Stimulated activated CD4-positive, alpha-beta T cell treated with anti-CD3 and anti-CD28 coated beads, TNF-alpha, amount 100 ng/mL, for 1 hour (primary cell): ENCODE measurements around the gene SOCS1.
"Not testable (repeated sequence)": the region's sequence is repeated elsewhere in the genome, so short reads cannot be mapped to it uniquely, and the experiment has no call there.

ENCODE experiments used
- DNase-seq, 3 donors: peaks; one replicate each; pipeline ENCODE4 v3.0.0-alpha.2; 2020; ENCODE audit warnings: low read depth in 3 of 3, low spot score in 1 of 3

Gene SOCS1

GRCh38 chr16:11229906-11230305 lies 26.1 kb downstream of the SOCS1 start:
- DNase-seq = no peak

DNA sequence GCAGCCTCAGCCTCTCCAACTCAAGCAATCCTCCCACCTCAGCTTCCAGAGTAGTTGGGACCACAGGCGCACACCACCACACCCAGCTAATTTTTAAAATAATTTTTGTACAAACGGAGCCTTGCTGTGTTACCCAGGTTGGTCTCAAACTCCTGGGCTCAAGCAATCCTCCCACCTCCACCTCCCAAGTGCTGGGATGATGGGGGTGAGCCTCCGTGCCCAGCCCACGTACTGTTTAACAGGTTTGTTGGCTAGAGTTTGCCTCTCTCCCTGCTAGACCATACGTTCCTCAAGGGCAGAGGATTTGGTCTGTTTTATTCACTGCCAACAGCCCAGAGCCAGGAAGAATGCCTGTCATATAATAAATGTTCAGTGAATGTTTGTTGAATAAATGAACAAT lies 26.6 kb downstream of the SOCS1 start:
- no peak for DNase-seq

DNA sequence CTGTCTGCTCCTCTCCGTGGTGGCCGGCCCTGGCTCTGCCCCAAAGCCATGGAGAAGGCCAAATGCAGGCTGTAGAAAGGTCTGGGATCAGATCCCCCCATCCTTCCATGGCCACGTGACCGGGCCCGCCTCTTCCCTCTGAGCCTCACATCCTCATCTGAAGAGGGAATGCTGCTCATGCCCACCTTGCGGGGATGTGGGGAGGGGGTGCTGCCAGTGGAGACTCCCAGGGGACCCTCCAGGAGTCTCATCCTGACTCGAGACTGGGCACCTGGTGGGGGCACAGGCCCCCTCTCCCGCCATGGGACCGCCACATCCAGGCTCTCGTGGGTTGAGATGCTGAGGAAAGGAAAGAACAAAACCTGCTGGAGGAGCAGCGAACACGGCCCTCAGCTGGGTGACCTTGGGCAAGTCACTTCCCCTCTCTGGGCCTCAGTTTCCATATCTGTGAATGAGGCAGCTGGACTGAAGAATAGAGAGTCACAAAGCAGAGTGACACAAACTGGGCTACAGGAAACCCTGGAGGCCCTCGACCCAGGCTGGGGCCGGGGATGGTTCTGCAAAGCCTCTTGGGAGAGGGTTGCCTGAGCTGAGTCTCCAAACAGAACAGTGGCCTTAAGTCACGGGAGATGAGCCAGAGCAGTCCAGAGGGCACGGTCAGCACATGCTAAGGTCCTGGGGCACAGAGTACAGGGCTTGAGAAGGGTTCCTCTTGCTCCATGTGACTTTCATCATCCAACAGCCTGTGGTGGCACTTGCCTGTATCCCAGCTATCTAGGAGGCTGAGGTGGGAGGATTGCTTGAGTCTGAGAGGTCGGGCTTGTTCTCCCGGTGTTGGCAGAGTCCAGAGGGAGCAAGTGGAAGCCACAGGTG lies 30.1 kb downstream of the SOCS1 start:
- no peak for DNase-seq

DNA sequence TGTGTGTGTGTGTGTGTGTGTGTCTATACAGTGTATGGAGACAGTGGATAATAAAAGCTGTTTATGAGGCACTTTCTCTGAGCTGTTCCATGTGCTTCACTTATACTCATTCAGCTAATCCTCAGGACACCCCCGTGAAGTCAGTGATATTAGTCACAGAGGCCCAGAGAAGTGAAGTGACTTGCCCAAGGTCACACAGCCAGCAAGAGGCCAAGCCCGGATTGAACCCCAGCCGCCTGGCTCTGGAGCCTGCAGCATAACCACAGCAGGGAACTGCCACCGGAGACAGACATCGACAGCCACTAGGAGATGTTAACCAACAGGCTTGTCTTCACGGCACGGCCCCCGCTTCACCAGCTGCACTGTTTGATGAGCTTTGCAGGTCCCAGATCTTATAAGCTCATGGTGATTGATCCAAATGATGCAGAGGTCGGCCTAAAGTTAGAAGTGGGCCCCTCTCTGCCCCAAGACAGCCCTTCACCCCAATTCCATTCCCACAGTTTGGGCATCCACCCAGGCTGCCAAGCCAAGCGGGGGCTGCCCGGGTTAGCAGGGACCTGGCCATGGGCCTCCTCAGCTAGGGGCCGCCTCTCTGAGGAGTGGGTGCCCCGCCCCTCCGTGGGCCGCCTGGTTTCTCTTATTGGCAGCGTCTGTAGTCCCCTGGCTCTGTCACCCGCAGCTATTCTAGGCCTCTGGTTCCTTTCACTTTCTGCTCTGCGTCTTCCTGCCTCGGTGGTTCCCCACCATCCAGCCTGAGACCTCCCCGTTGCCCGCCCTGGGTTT lies 30.9 kb downstream of the SOCS1 start:
- peak; percentile 29 to 77 (median 46) for DNase-seq

DNA sequence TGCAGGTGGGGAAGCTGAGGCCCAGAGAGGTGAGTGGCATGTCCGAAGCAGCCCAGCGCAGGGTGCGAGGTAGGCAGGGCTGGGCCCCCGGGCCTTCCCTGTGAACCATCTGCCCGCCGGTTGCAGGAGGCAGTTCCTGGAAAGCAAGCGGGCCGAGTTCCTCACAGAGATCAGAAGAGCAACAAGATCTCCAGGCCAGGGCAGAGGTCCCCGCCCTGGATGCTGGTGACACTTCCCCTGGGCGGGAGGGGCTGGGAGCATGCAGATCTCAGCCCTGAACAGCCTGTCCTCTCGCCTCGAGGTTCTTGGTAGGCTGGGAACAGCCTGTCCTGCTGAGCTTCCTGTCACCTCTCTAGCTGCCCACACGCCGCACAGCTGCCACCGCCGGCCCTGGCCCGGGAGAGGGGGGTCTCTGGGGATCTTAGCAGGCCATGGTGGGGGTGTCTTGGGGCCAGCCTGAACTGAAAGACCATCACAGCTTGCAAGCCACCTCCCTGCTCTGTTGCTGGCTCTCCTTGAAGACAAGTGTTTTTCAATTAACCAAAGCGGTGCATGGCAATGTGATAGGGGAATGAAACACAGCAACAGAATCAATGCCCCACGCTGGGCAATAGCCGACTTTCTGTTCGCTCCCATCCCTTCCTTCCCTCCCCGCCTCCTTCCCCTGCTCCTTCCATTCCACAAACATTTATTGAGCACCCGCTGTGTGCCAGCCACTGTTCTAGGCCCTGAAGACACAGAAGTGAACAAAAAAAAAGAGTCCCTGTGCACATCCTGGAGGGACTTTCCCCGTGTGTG lies 31.7 kb downstream of the SOCS1 start:
- peak in 1 of 3 donors; percentile 26 for DNase-seq

- DNase-seq = not testable (repeated sequence)
These were observed 35.5 kb downstream of the SOCS1 start for GRCh38 chr16:11220507-11220906.

DNA sequence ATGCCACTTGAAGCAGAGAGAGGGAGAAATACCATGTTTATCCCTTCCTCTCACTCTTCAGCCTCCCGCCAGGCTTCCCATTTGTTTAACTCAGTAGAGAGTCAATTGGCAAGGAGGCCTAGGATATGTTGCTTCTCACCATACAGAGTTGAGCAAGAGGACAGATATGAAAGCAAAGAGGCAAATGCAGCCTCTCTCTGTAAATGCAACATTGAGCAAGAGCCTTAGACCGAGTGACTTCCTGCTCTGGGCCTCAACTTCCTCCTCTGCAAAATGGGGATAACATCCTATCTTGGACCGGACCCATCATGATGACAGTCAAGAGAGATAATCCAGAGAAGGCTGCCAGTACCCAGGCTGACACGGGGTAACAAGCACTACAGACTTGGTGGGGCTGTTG lies 36.8 kb downstream of the SOCS1 start:
- DNase-seq = no peak

DNA sequence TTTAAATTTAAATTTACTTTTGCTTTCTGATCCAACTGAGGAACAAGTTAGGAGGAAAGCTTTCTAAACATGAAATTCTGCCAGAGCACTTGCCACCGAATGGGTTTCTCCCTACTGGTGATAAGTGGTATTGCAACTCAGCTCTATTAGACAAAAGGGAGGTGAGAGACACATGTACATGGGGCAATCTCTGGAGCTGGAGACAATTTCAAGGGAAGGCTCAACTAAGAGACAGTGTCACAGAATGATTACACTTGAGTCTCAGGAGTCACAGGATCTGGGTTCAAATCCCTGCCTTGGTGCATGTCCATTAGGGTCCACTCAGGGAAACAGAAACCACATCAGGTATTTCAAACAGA lies 37.4 kb downstream of the SOCS1 start:
- DNase-seq = no peak

GRCh38 chr16:11217651-11218603 lies 38.1 kb downstream of the SOCS1 start:
- no peak for DNase-seq

DNA sequence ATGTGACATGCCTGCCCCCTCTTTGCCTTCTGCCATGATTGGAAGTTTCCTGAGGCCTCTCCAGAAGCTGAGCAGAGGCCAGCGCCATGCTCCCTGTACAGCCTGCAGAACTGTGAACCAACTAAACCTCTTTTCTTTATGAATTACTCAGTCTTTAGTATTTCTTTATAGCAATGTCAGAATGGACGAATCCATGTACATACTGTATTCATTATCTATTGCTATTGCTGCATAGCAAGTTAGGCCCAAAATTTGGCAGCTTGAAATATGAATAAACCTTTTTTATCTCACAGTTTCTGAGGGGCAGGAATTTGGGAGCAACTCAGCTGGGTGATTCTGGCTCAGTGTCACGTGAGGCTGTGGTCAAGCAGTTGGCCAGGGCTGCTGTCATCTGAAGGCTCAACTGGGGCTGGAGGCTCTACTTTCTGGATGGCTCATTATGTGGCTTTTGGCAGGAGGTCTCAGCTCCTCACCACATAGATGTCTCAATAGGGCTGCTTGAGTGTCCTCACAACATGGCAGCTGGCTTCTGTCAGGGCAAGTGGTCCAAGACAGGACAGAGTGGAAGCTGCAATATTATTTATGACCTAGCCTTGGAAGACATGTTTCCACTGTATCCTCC lies 40.0 kb downstream of the SOCS1 start:
- DNase-seq = no peak

DNA sequence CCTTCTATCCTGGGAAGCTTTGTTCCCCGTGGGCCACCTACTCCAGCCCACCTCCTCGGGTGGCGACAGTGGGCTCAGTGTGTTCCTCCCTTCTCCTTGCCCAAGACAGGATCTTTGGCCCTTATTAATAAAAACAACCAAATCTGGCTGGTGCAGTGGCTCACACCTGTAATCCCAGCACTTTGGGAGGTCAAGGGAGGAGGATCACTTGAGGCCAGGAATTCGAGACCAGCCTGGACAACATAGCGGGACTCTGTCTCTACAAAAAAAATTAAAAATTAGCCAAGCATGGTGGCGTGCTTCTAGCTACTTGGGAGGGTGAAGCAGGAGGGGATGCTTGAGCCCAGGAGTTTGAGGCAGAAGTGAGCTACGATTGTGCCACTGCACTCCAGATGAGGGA lies 42.2 kb downstream of the SOCS1 start:
- no peak for DNase-seq

DNA sequence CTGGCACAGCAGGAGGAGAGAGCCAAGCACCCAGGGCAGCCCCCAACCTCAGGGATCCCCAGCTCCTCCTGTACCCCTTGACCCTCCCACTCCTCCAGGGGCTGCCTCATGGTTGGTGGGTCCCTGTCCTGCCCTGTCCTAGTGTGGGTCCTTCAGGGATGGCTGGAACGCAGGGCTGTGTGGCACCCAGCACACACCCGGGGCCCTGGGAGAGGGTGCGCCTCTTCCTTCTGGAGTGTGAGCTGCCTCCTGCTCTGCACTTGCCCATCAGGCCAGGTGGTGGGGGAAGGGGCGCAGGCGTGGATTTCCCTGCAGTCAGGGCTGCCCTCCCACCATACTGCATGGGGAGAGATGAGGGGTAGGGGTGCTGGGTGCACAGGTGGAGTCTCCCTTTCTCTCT lies 42.6 kb downstream of the SOCS1 start:
- no peak for DNase-seq

DNA sequence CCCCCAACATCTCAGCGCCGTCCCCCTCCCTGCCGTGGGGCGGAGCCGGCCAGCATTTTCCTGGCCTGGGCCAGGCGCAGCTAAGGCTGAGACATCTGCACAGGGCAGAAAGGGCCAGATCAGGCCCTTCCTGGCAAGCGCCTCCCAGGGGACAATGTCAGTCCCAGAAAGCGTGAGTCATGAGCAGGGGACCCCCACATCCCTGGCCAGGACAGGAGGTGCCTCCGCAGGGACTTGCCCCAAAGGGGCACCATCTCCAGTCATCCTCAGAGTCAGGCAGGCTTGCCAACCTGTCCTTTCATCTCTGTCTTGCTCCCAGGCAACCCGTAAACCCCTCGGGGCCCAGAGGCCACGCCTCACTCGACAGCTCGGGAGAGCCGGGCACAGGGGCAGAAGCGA lies 43.2 kb downstream of the SOCS1 start:
- no peak for DNase-seq

DNA sequence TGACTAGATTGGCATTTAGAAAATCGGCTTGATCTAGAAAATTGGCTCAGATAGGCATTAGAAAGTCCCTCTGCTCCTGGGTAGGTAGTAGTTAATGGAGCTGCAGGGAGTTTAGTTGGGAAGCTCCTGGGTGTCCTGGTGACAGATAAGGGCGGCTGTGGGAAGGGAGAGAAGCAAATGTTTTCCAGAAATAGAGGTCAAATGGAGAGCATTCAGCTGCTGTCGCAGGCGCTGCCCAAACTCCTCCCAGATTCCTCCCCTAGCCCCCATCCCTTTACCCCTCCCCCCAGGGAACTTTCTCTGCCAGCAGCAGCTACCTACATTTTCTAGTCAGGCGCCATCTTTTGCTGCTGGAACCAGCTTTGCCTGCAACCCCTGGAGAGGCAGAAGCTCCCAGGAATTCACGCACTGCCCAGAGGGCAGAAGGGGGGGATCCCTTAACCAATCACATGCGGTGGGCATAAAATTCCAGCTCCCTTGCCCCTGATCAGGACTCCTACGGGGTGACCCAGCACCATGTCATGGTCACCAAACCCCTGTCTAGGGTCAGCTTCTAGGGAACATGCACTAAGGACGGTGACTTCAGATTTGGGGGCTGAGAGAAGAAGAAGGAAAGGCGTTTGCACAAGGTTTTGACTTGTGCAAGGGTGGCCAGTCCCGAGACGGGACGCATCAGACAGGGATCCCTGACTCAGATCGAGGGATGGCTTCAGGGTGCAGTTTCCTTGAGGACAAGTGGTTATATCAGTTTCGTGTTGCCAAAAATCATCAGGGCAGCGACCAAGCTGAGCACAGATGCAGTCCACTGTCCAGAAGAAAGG lies 43.8 kb downstream of the SOCS1 start:
- no peak for DNase-seq

- no peak for DNase-seq
These were observed 44.7 kb downstream of the SOCS1 start for GRCh38 chr16:11211061-11211976.

DNA sequence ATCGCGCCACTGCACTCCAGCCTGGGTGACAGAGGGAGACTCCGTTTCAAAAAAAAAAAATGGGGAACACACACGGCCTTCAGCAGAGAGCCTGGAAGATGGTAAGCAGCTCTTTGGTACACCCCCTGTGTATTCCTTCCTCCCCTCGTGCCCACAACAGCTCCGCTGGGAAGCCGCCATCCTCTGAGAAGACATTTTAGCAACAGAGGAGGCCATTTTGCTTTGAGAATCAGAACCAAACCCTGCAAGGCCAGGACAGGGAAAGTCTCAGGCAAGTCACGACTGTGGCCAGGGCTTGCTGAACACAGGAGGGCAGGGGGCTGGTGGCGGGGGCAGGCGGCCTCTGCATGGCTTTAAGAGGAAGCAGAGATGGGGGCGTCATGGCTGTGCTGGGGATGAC lies 45.7 kb downstream of the SOCS1 start:
- DNase-seq = no peak

DNA sequence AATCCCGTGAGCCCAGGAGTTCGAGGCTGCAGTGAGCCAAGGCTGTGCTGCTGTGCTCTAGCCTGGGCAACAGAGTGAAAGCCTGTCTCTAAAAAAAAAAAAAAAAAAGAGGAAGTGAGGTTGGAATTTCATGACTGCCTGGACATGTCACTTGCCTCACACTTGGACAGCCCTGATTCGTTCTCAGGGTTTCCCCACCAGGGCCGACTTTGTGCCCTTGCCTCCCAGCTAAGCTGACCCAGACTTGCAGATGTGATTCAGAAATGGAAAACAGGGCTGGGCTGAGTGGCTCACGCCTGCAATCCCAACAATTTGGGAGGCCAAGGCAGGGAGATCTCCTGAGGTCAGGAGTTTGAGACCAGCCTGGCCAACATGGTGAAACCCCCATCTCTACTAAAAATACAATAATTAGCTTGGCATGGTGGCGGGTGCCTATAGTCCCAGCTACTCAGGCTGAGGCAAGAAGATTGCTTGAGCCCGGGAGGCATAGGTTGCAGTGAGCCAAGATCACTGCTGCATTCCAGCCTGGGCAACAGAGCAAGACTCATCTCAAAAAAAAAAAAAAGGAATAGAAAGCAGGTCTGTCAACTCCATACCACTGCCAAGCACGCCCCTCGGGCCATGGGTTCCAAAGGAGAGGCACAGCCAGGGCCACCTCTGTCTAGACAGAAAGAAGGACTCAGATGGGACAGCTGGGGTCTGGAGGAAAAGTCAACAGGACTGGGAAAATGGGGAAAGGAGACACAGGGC lies 46.9 kb downstream of the SOCS1 start:
- DNase-seq = no peak
